ENCODE results near the gene AGAP1.

DNA sequence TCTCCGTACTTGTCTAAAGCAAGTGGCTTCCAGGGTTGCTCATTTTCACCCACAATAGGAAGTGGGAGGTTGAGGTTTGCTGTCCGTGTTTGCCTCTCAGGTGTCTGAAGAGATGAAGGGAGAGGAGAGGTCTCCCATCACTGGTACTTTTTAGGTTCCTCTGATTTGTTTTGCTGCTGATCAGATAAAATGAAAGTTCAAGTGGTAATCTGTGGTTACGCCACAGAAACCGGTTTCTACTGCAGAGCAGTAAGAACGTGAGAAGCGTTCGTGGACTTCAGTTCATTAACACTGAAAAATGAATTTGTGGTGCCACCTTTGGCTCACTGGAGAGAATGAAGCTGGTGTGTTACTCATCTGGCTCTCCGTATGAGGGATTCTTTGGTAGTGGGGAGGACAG, 556.1 kb downstream of the AGAP1 start:
- TF ChIP-seq POLR2AphosphoS5 (IDR thresholded peaks at IDR 0.05; ENCODE audit: low read depth, low read length) = no peak
- TF ChIP-seq SIN3A (IDR thresholded peaks at IDR 0.05; ENCODE audit: borderline replicate concordance, insufficient read depth, low read length) = no peak
- TF ChIP-seq REST (IDR thresholded peaks at IDR 0.05; ENCODE audit: insufficient read depth in 1 of 2, low read depth in 2 of 2, low read length in 2 of 2) = no peak
- TF ChIP-seq TAF1 (IDR thresholded peaks at IDR 0.05; ENCODE audit: borderline replicate concordance, insufficient read depth, low read length) = no peak
